ENCODE results near the gene CTNNA1. TPM values are rescaled to one million over a fixed set of nuclear protein-coding genes. Genes with fewer than 3 reads are reported as not detected.

CTNNA1 gene
- total and polyA plus RNA-seq, 4 donors, result 115 to 480 (median 302) TPM

DNA sequence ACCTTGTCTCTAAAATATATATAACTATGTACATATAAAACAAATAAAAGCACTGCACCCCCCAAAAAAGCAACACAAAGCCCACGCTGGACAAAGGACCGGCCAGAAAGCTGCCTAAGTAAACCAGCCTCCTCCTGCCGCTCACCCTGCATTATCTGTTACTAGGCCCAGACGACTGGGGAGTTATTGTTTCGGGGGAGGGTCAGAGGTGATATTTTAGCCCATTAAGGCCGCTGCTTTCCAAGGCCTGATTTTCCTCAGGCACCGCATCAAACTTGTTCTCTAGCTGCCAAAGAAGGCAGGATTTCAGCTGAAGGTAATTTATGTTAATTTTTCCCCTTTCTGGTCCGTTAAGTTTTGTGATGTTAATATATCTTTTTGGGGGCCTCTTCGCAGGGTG lies 44.0 kb upstream of the CTNNA1 start:
- ATAC-seq (ENCODE audit: insufficient read depth, low FRiP score) (no peak), DNase-seq (no peak)
- no peak overlapping the region for H3K4me3 ChIP-seq
- H3K4me1 ChIP-seq (ENCODE audit: control insufficient read depth in 5 of 5, insufficient read depth in 5 of 5, low read length in 5 of 5), result no peaks in the 10 kb centered on the region
- TF ChIP-seq, protein P1, sequence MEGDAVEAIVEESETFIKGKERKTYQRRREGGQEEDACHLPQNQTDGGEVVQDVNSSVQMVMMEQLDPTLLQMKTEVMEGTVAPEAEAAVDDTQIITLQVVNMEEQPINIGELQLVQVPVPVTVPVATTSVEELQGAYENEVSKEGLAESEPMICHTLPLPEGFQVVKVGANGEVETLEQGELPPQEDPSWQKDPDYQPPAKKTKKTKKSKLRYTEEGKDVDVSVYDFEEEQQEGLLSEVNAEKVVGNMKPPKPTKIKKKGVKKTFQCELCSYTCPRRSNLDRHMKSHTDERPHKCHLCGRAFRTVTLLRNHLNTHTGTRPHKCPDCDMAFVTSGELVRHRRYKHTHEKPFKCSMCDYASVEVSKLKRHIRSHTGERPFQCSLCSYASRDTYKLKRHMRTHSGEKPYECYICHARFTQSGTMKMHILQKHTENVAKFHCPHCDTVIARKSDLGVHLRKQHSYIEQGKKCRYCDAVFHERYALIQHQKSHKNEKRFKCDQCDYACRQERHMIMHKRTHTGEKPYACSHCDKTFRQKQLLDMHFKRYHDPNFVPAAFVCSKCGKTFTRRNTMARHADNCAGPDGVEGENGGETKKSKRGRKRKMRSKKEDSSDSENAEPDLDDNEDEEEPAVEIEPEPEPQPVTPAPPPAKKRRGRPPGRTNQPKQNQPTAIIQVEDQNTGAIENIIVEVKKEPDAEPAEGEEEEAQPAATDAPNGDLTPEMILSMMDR (IDR thresholded peaks at IDR 0.05; ENCODE audit: control extremely low read depth, extremely low read depth), result no peak
- H3K27ac ChIP-seq (ENCODE audit: low read depth in 1 of 2, low read length in 1 of 2), result no peak overlapping the region
- no peak overlapping the region for H3K9ac ChIP-seq (ENCODE audit: insufficient read depth in 1 of 2, low read length in 2 of 2)
- H3K9me3 ChIP-seq (ENCODE audit: control insufficient read depth in 4 of 4, insufficient read depth in 3 of 4, low read length in 3 of 4), result no peaks in the 10 kb centered on the region
- no peaks in the 10 kb centered on the region for H3K36me3 ChIP-seq (ENCODE audit: control insufficient read depth in 4 of 4, insufficient read depth in 4 of 4, low read length in 4 of 4)
- 82 to 88% methylated on average over 9 of the region's 9 CpGs for WGBS, 2 donors
- H3K27me3 ChIP-seq (ENCODE audit: control insufficient read depth in 3 of 3, insufficient read depth in 3 of 3, low read length in 2 of 3), result no peaks in the 10 kb centered on the region

DNA sequence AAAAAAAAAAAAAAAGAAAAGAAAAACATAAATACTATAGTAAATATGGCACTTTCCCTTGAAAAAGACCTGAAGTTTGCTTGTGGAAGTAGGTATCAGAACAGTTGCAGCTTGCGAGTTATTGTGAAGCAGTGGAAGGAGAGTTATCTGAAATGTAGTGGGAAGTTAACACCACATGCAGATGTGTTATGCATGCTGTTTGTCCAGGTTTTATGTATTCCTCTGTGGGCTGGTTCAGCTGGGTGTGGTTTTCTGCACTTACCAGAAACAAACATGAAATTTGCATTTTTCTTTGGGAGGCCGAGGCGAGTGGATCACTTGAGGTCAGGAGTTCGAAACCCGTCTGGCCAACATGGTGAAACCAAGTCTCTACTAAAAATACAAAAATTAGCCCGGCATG lies 42.1 kb upstream of the CTNNA1 start:
- Histone ChIP-seq H3K4me3 (no peak overlapping the region), H3K36me3 (ENCODE audit: control insufficient read depth in 4 of 4, insufficient read depth in 4 of 4, low read length in 4 of 4) (no peaks in the 10 kb centered on the region), H3K9ac (ENCODE audit: insufficient read depth in 1 of 2, low read length in 2 of 2) (no peak overlapping the region), H3K27ac (ENCODE audit: low read depth in 1 of 2, low read length in 1 of 2) (no peak overlapping the region), H3K9me3 (ENCODE audit: control insufficient read depth in 4 of 4, insufficient read depth in 3 of 4, low read length in 3 of 4) (no peaks in the 10 kb centered on the region), H3K4me1 (ENCODE audit: control insufficient read depth in 5 of 5, insufficient read depth in 5 of 5, low read length in 5 of 5) (no peaks in the 10 kb centered on the region), H3K27me3 (ENCODE audit: control insufficient read depth in 3 of 3, insufficient read depth in 3 of 3, low read length in 2 of 3) (no peaks in the 10 kb centered on the region)
- TF ChIP-seq, protein P1 (IDR thresholded peaks at IDR 0.05; ENCODE audit: control extremely low read depth, extremely low read depth), result no peak
- ATAC-seq (ENCODE audit: insufficient read depth, low FRiP score), result no peak
- WGBS, 2 donors, result 90 to 93% methylated on average over 6 of the region's 6 CpGs
- no peak for DNase-seq

DNA sequence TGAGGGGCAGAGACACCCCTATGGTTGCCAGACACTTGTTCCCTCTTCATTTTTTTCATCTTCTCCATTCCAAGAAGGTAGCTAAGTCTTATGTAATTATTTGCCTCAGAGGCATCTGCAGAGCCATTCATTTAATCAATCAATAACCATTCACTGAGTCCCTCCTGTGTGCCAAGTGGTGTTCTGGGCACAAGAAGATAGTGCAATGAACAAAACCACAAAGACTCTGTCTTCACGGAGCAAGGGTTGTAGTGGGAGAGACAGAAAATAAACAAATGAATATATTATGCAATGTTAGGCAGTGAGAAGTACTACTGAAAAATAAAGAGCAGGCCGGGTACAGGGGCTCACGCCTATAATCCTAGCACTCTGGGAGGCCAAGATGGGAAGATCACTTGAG lies 41.4 kb upstream of the CTNNA1 start:
- TF ChIP-seq, protein P1 (IDR thresholded peaks at IDR 0.05; ENCODE audit: control extremely low read depth, extremely low read depth), result no peak
- H3K4me1 ChIP-seq (ENCODE audit: control insufficient read depth in 5 of 5, insufficient read depth in 5 of 5, low read length in 5 of 5), result peaks cover 0 to 5% (median 0%) of the 10 kb centered on the region in 5 donors
- H3K27ac ChIP-seq (ENCODE audit: low read depth in 1 of 2, low read length in 1 of 2), result no peak overlapping the region
- ATAC-seq (ENCODE audit: insufficient read depth, low FRiP score) (no peak), DNase-seq (no peak)
- no peaks in the 10 kb centered on the region for H3K9me3 ChIP-seq (ENCODE audit: control insufficient read depth in 4 of 4, insufficient read depth in 3 of 4, low read length in 3 of 4)
- no peaks in the 10 kb centered on the region for H3K36me3 ChIP-seq (ENCODE audit: control insufficient read depth in 4 of 4, insufficient read depth in 4 of 4, low read length in 4 of 4)
- 62 to 66% methylated on average over 3 of the region's 3 CpGs for WGBS, 2 donors
- H3K27me3 ChIP-seq (ENCODE audit: control insufficient read depth in 3 of 3, insufficient read depth in 3 of 3, low read length in 2 of 3), result no peaks in the 10 kb centered on the region
- H3K4me3 ChIP-seq, result no peak overlapping the region
- no peak overlapping the region for H3K9ac ChIP-seq (ENCODE audit: insufficient read depth in 1 of 2, low read length in 2 of 2)

DNA sequence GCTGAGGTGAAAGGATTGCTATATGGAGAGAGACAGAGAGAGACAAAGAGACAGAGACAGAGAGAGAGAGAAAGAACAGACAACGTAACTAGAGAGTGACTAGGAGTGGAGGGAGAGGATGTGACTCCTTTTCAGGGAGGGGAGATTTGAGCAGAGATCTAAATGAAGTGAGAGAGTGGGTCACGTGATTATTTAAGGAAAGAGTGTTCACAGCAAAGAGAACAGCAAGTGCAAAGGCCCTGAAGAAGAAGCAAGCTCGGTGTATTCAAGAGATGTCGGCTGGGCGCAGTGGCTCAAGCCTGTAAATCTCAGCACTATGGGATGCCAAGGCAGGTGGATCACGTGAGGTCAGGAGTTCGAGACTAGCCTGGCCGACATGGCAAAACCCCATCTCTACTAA lies 40.9 kb upstream of the CTNNA1 start:
- Histone ChIP-seq H3K27ac (ENCODE audit: low read depth in 1 of 2, low read length in 1 of 2) (no peak overlapping the region), H3K4me3 (no peak overlapping the region), H3K36me3 (ENCODE audit: control insufficient read depth in 4 of 4, insufficient read depth in 4 of 4, low read length in 4 of 4) (no peaks in the 10 kb centered on the region), H3K9ac (ENCODE audit: insufficient read depth in 1 of 2, low read length in 2 of 2) (no peak overlapping the region), H3K9me3 (ENCODE audit: control insufficient read depth in 4 of 4, insufficient read depth in 3 of 4, low read length in 3 of 4) (no peaks in the 10 kb centered on the region), H3K4me1 (ENCODE audit: control insufficient read depth in 5 of 5, insufficient read depth in 5 of 5, low read length in 5 of 5) (peaks cover 0 to 5% (median 0%) of the 10 kb centered on the region in 5 donors), H3K27me3 (ENCODE audit: control insufficient read depth in 3 of 3, insufficient read depth in 3 of 3, low read length in 2 of 3) (no peaks in the 10 kb centered on the region)
- DNase-seq (no peak), ATAC-seq (ENCODE audit: insufficient read depth, low FRiP score) (no peak)
- 90 to 95% methylated on average over 8 of the region's 8 CpGs for WGBS, 2 donors
- TF ChIP-seq, protein P1 (IDR thresholded peaks at IDR 0.05; ENCODE audit: control extremely low read depth, extremely low read depth), result no peak

Data from lung (tissue), 12 donors.